ENCODE data around the gene SENP8.

The SENP8 gene

DNA sequence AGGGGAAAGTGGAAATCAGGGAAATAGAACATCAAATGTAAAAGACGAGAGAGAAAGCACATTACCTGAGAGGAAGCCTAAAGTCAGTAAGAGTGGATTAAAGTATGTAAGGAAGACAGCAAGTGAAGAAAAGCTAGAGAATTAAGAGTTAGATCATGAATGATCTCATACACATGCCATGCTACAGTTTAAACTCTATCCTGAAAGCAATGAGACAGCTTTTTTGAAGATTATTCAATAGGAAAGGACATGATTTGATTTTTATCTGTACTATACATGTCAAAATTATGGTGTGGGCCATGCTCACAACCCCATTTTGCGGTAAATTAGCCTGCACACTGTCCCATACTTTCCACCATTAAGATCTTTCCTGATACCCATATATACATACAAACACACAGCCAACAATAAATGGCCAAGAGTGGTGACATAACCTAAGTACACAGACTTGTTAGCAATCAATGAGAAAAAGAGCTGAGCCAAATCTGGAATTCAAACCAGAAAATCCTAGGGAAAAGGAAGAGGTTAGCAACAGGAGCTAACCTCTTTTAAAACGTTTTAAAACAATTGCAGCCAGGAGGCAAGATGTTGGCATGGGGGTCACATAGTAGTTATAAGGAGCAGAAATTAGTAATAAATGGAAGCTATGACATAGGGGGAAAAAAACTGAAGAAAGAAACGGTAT, 4.7 kb upstream of the SENP8 start:
- DNase-seq = no peak

DNA sequence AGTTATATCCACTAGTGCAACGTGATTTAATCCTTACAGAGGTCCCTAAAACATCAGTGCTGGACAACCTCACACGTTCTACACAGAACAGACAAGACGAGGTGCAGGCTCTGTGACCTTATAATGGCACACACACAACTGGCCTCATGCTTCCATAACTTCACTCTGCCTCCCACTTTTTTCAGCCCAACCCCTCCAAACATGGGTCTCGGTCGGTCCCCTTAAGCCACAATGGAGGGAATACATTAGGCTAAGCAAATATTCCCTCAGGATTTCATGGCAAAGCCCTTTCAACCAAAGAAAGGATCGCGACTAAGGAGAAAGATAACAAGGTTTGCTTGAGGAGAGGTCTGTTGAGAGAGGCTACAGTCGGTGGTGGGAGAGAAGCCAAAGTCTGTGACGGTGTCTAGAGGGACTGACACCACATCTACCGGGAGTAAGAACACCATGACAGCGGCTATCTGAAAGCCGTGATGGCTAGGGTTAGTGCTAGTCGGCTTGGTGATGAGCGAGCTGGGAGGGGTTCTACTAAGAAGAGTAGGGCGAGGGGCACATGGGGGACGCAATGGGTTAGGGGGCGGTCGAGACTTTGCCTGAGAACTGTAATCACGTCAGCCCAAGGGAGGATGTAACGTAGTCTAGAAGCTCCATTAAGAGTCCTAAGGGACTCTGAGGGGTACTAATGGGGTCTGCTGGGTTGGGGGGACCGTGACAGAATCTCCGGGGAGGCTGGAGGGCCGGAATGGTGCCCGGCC, 1.3 kb upstream of the SENP8 start:
- DNase-seq = peak; percentile 6

- DNase-seq = peak; percentile 79
Measured at GRCh38 chr15:72117486-72118016, 652 bp upstream of the SENP8 start.

DNA sequence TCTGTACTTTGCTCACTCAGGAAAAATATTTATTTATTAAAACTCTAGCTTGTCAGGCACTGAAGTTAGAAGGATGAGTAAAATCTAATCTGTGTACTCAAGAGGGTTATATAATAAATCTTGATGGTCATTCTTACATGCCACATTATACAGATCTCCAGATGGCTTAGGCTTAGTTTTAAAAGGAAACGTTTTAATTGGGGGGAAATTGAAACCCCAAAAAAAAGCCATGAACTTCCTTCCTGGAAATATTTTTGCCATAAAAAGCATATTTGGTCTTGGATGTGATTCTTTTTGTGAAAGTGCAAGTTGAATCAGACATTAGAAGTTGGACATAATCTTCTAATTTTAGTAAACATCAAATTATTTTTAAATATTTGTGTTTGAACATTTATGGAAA, 6.0 kb downstream of the SENP8 start:
- DNase-seq = no peak

DNA sequence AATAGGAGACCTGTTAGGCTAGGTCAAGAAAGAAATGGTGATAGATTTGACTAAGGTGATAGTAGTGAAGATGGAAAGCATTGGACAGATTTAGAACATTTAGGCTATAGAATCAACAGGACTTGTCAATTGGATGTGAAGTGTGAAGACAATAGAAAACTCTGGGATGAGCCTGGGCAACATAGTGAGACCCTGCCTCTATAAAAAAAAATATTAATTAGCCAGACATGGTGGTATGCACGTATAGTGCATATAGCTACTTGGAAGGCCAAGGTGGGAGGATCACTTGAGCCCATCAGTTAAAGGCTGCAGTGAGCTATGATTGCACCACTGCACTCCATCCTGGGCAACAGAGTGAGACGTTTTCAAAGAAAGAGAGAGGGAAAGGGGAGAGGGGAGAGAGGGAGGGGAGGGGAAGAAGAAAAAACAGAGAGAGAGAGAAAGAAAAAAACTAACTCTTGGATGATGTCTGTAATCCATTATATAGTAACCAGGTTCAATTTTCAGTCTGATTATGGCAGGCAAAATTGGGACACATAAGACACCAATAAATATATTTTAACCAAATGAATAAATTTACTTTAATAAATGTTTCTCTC, 9.6 kb downstream of the SENP8 start:
- DNase-seq = no peak

DNA sequence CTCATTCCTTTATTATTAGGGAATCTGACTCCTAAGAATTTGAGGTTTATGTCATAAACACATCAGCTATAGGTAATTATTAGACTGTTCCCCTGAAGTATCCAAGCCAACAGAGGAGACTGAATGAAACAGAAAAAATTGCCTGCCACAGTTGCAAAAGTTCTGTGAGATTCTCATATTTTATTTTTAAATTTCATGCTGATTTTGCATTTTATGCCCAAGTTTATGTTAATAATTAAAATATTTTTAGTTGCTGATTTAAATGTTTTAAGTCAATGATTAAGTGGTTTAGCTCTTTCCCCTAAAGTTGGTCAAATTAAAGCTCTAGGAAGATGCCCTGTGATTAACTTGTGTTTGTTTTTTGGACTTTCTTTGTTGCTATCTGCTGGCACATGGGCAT, 10.2 kb downstream of the SENP8 start:
- DNase-seq = no peak

- DNase-seq = no peak
Measured at GRCh38 chr15:72130272-72130671, 12.1 kb downstream of the SENP8 start.

GRCh38 chr15:72131922-72132321, 13.7 kb downstream of the SENP8 start:
- DNase-seq = no peak

DNA sequence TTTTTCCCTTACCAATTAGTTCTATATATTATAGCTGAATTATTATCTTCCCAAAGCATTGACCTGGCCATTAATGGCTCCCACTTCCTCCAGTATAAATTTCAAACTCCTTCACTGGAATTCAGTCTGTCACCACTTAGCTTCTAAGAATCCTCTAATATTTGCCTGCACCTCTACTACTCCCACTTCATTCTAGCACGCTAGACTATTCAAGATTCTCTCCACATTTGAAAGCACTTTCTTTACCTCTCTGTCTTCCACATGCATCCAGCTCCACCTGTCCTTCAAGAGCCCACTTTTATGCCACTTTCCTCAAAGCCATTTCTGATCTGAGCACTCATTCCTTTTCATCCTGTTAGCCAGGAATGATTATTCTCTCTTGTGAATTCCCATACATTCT, 15.0 kb downstream of the SENP8 start:
- no peak for DNase-seq

GRCh38 chr15:72135719-72136118, 17.5 kb downstream of the SENP8 start:
- DNase-seq = no peak

GRCh38 chr15:72136170-72137051, 18.2 kb downstream of the SENP8 start:
- no peak for DNase-seq

- no peak for DNase-seq
Measured at GRCh38 chr15:72139667-72140066, 21.5 kb downstream of the SENP8 start.

DNA sequence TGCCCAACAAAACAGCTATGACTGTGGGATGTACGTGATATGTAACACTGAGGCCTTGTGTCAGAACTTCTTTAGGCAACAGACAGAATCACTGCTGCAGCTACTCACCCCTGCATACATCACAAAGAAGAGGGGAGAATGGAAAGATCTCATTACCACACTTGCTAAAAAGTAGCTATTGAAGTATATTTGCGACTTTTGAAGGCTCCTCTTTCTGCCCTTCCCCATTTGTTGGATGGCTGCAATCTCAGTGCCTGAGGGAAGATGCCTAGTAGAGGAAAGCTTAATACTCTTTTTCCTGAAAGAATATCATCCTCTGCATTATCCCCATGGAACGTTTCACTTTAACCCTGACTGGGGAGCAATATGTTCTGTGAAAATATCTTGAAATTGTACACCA, 21.9 kb downstream of the SENP8 start:
- DNase-seq = no peak

DNA sequence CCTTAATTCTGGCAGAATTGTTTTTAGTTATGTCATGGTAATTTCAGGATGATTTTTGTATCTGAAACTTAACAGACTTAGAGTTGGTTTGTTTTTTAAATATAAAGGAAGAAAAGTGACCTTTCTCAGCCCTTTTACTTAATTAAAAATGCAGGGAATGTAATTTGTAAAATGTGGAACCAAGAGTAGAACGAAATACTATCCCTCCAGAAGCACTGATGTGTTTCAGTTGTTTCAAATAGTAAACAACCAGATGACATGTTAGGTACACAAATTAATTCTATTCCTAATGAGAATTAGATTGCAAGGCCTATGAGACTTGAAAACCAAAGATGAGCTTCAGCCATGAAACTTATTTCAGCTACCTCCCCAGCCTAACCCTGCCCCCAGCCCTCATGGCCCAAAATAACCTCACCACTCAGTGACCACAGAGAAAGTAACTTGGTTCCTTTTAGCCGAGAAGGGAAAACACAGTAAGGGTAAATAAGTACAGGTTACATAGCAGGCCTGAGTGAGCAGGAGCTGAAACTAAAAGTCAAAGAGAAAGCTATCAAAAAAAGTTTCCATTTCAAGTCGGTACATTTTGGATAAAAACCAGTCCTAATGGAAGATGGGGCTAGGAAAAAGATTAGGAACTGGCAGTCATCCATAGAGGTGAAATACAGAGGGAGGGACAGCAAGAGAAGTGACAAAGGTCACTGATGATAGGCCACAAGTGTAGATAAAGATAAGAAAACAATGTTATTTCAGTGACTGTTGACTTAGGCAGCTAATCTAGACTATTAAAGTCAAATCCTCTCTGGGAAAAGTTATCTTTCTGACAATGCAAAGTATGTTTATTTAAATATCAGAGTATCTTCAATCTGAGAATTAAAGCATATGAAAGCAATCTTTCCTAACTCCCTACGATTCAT, 23.2 kb downstream of the SENP8 start:
- no peak for DNase-seq

DNA sequence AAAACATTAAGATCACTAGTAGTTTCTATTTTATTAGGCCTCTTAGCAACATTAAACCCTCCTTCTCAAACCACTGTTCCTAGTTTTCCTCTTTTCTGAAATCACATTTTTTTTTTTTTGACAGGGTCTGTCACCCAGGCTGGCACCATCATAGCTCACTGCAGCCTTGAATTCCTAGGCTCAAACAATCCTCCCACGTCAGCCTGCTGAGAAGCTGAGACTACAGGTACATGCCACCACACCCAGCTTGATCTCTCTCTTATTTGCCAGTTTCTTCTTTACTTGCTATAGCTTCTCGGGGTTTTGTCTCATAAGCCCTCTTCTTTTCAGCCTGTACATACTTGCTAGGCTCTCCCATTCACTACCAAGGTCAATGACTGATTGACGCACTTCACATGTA, 28.0 kb downstream of the SENP8 start:
- DNase-seq = no peak

- DNase-seq = no peak
Measured at GRCh38 chr15:72146934-72147333, 28.7 kb downstream of the SENP8 start.

GRCh38 chr15:72147418-72147817, 29.2 kb downstream of the SENP8 start:
- DNase-seq = no peak

- no peak for DNase-seq
Measured at GRCh38 chr15:72153269-72154000, 35.2 kb downstream of the SENP8 start.

- no peak for DNase-seq
Measured at GRCh38 chr15:72154316-72154715, 36.1 kb downstream of the SENP8 start.

DNA sequence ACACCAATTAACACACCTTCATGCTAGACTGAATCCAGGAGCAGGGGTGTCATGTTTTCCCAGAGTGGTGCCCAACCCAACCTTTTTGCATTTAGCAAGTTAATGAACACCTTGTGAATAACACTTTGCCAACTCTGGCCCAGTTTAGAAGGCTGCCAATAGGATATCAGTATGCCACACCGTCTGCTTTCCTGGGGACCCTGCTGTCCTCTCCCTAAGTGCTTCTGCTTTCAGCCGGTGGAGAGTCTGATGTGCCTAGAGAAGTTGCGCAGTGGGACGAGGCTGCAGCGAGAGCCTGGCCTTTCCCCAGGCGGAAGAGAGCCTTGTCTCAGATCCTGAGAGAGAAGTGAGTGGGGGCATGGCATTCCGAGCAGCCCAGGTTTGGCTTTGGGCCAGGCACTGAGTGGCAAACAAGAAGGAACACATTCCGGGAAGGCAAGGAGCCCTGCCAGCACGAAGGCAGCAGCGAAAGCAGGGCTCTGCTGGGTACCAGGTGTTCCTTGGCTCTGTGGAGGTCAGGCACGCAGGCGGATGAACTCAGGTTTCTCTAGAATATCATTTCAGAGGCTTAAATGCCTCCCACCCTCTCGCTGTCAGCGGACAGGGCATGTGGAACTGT, 36.9 kb downstream of the SENP8 start:
- peak; percentile 31 for DNase-seq
